OCI-LY3 (cell line): ENCODE data around the gene PAQR5.
"Not testable (repeated sequence)": the region's sequence is repeated elsewhere in the genome, so short reads cannot be mapped to it uniquely, and the experiment has no call there.

Experiments used
- H2AFZ ChIP-seq: fragments of 200-600, 300-600 bp; shearing (Covaris generic); 2 replicates; pipeline ENCODE4 v1.6.0; 2014; ENCODE audit warnings: antibody characterized with exemption, low read depth, low read length
- H3K27ac ChIP-seq: fragments of 200-600, 300-600 bp; sonication (generic); 2 replicates; pipeline ENCODE4 v1.5.1; 2014; ENCODE audit warnings: mild to moderate bottlenecking, low read length, moderate library complexity, mixed read lengths
- H3K27me3 ChIP-seq: fragments of 200-600, 300-600 bp; sonication (generic); 2 replicates; pipeline ENCODE4 v1.6.1; 2014; ENCODE audit warnings: low read depth, low read length, mixed read lengths
- H3K36me3 ChIP-seq: fragments of 200-600, 300-600 bp; sonication (generic); replicated peaks from 2 replicates; pipeline ENCODE3; 2014; ENCODE audit warnings: low read depth, low read length, mixed read lengths
- H3K4me1 ChIP-seq: fragments of 300-600, 200-600 bp; sonication (generic); 2 replicates; pipeline ENCODE4 v1.6.1; 2014; ENCODE audit warnings: low read length, mixed read lengths
- H3K4me2 ChIP-seq: fragments of 200-600, 300-600 bp; sonication (generic); 2 replicates; pipeline ENCODE4 v1.6.1; 2014; ENCODE audit warnings: low read length, mixed read lengths
- H3K4me3 ChIP-seq: fragments of 300-600, 200-600 bp; sonication (generic); 2 replicates; pipeline ENCODE4 v1.5.1; 2014; ENCODE audit warnings: antibody characterized with exemption, mild to moderate bottlenecking, low read length, moderate library complexity
- H3K79me2 ChIP-seq: fragments of 300-600, 200-600 bp; shearing (Covaris generic); 2 replicates; pipeline ENCODE4 v1.6.1; 2014; ENCODE audit warnings: mild to moderate bottlenecking, low read length, mixed read lengths
- H3K9ac ChIP-seq: fragments of 300-600, 200-600 bp; shearing (Covaris generic); 2 replicates; pipeline ENCODE4 v1.6.0; 2014; ENCODE audit warnings: mild to moderate bottlenecking, low read length, moderate library complexity
- H3K9me3 ChIP-seq: fragments of 200-600, 300-600 bp; shearing (Covaris generic); 2 replicates; pipeline ENCODE4 v1.6.1; 2014; ENCODE audit warnings: low read length, mixed read lengths; ENCODE audit not compliant: insufficient read depth
- H4K20me1 ChIP-seq: fragments of 200-600, 300-600 bp; sonication (generic); 2 replicates; pipeline ENCODE4 v1.6.1; 2016; ENCODE audit warnings: low read length, mixed read lengths; ENCODE audit not compliant: insufficient read depth
- CTCF ChIP-seq: fragments of 200-600, 300-600 bp; sonication (generic); IDR thresholded peaks from 2 replicates; pipeline ENCODE4 v1.5.1; 2014; ENCODE audit warnings: antibody characterized with exemption, low read length, low read depth
- EZH2phosphoT487 ChIP-seq: fragments of 200-600 bp; shearing (Covaris generic); IDR thresholded peaks from 2 replicates; pipeline ENCODE4 v1.6.1; 2018; ENCODE audit warnings: antibody characterized with exemption, mixed run types, low read depth

PAQR5 gene

GRCh38 chr15:69444686-69445085, 146.0 kb downstream of the PAQR5 start:
- Histone ChIP-seq H3K9me3 (no peaks in the 10 kb centered on the region), H3K4me1 (peaks cover 12% of the 10 kb centered on the region), H3K4me3 (no peak overlapping the region), H4K20me1 (no peaks in the 10 kb centered on the region), H3K27me3 (no peaks in the 10 kb centered on the region), H2AFZ (no peak overlapping the region), H3K36me3 (peaks cover 75% of the 10 kb centered on the region), H3K9ac (no peak overlapping the region), H3K4me2 (no peak overlapping the region), H3K79me2 (peaks cover 6% of the 10 kb centered on the region; the same call in 1 of the 2 replicates), H3K27ac (no peak overlapping the region)
- TF ChIP-seq EZH2phosphoT487: no peak
- TF ChIP-seq CTCF: no peak

GRCh38 chr15:69446953-69447352, 148.2 kb downstream of the PAQR5 start:
- Histone ChIP-seq H3K9me3 (no peaks in the 10 kb centered on the region), H3K4me1 (peaks cover 15% of the 10 kb centered on the region), H3K79me2 (peaks cover 16% of the 10 kb centered on the region), H4K20me1 (no peaks in the 10 kb centered on the region), H3K36me3 (peaks cover 57% of the 10 kb centered on the region), H3K4me3 (no peak overlapping the region), H3K4me2 (no peak overlapping the region), H2AFZ (no peak overlapping the region), H3K9ac (no peak overlapping the region), H3K27ac (no peak overlapping the region), H3K27me3 (no peaks in the 10 kb centered on the region)
- TF ChIP-seq CTCF: no peak
- TF ChIP-seq EZH2phosphoT487: no peak

- not testable (repeated sequence) for H2AFZ ChIP-seq, H3K27me3 ChIP-seq, H3K9me3 ChIP-seq, H3K4me3 ChIP-seq, H3K27ac ChIP-seq, H3K9ac ChIP-seq, H3K4me2 ChIP-seq
- Histone ChIP-seq H3K4me1 (peaks cover 19% of the 10 kb centered on the region), H3K79me2 (peaks cover 42% of the 10 kb centered on the region), H4K20me1 (peaks cover 24% of the 10 kb centered on the region), H3K36me3 (peaks cover 52% of the 10 kb centered on the region)
Measured at GRCh38 chr15:69450221-69450620, 151.5 kb downstream of the PAQR5 start.

GRCh38 chr15:69450968-69451695, 152.4 kb downstream of the PAQR5 start:
- peak overlapping the region; percentile 82 for H3K9ac ChIP-seq
- H3K4me3 ChIP-seq: peak overlapping the region; percentile 94
- peaks cover 52% of the 10 kb centered on the region for H3K36me3 ChIP-seq

More at GRCh38 chr15:69450968-69451695, 152.4 kb downstream of the PAQR5 start:
- peak overlapping the region; percentile 90 for H3K27ac ChIP-seq
- peaks cover 33% of the 10 kb centered on the region for H4K20me1 ChIP-seq
- H3K79me2 ChIP-seq: peaks cover 48% of the 10 kb centered on the region
- peaks cover 21% of the 10 kb centered on the region for H3K4me1 ChIP-seq
- no peaks in the 10 kb centered on the region for H3K27me3 ChIP-seq
- H3K9me3 ChIP-seq: no peaks in the 10 kb centered on the region
- TF ChIP-seq CTCF (no peak), EZH2phosphoT487 (no peak)
- H3K4me2 ChIP-seq: peak overlapping the region; percentile 88
- H2AFZ ChIP-seq: peak overlapping the region; percentile 91; the same call in 1 of the 2 replicates
